ENCODE results near the gene NTPCR.

Gene NTPCR

GRCh38 chr1:232965124-232965911 lies 14.9 kb downstream of the NTPCR start:
- DNase-seq = no peak

- DNase-seq = no peak
These were observed 15.5 kb downstream of the NTPCR start for GRCh38 chr1:232965912-232966217.

- DNase-seq = no peak
These were observed 16.3 kb downstream of the NTPCR start for GRCh38 chr1:232966663-232967062.

- no peak for DNase-seq
These were observed 18.0 kb downstream of the NTPCR start for GRCh38 chr1:232968391-232968790.

- DNase-seq = no peak
These were observed 18.6 kb downstream of the NTPCR start for GRCh38 chr1:232968965-232969364.

- no peak for DNase-seq
These were observed 19.4 kb downstream of the NTPCR start for GRCh38 chr1:232969799-232970198.

- DNase-seq = no peak
These were observed 20.1 kb downstream of the NTPCR start for GRCh38 chr1:232970508-232970907.

GRCh38 chr1:232973652-232974611 lies 23.5 kb downstream of the NTPCR start:
- DNase-seq = no peak

GRCh38 chr1:232974971-232975370 lies 24.6 kb downstream of the NTPCR start:
- DNase-seq = no peak

GRCh38 chr1:232978091-232978634 lies 27.8 kb downstream of the NTPCR start:
- DNase-seq = no peak

GRCh38 chr1:232978815-232979214 lies 28.4 kb downstream of the NTPCR start:
- DNase-seq = no peak

- DNase-seq = no peak
These were observed 29.1 kb downstream of the NTPCR start for GRCh38 chr1:232979558-232979957.

- no peak for DNase-seq
These were observed 30.1 kb downstream of the NTPCR start for GRCh38 chr1:232980355-232980978.

- DNase-seq = no peak
These were observed 30.7 kb downstream of the NTPCR start for GRCh38 chr1:232980986-232981560.

GRCh38 chr1:232982238-232982944 lies 32.0 kb downstream of the NTPCR start:
- DNase-seq = no peak

- no peak for DNase-seq
These were observed 33.0 kb downstream of the NTPCR start for GRCh38 chr1:232983375-232983774.

- no peak for DNase-seq
These were observed 33.6 kb downstream of the NTPCR start for GRCh38 chr1:232983817-232984567.

- DNase-seq = no peak
These were observed 34.4 kb downstream of the NTPCR start for GRCh38 chr1:232984577-232985425.

- no peak for DNase-seq
These were observed 35.6 kb downstream of the NTPCR start for GRCh38 chr1:232985882-232986526.

GRCh38 chr1:232986527-232986922 lies 36.1 kb downstream of the NTPCR start:
- no peak for DNase-seq
